GM11168 (cell line): ENCODE results near the gene NOVA2.

Experiments
- in situ Hi-C: fragments of 300-500 bp; cut with MboI; formaldehyde crosslinking; loops from one replicate; pipeline ENCODE4 v1.12.0; 2022; ENCODE audit warnings: low sequenced_read_pairs; ENCODE audit not compliant: unreplicated experiment

NOVA2 gene, protein sequence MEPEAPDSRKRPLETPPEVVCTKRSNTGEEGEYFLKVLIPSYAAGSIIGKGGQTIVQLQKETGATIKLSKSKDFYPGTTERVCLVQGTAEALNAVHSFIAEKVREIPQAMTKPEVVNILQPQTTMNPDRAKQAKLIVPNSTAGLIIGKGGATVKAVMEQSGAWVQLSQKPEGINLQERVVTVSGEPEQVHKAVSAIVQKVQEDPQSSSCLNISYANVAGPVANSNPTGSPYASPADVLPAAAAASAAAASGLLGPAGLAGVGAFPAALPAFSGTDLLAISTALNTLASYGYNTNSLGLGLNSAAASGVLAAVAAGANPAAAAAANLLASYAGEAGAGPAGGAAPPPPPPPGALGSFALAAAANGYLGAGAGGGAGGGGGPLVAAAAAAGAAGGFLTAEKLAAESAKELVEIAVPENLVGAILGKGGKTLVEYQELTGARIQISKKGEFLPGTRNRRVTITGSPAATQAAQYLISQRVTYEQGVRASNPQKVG

DNA sequence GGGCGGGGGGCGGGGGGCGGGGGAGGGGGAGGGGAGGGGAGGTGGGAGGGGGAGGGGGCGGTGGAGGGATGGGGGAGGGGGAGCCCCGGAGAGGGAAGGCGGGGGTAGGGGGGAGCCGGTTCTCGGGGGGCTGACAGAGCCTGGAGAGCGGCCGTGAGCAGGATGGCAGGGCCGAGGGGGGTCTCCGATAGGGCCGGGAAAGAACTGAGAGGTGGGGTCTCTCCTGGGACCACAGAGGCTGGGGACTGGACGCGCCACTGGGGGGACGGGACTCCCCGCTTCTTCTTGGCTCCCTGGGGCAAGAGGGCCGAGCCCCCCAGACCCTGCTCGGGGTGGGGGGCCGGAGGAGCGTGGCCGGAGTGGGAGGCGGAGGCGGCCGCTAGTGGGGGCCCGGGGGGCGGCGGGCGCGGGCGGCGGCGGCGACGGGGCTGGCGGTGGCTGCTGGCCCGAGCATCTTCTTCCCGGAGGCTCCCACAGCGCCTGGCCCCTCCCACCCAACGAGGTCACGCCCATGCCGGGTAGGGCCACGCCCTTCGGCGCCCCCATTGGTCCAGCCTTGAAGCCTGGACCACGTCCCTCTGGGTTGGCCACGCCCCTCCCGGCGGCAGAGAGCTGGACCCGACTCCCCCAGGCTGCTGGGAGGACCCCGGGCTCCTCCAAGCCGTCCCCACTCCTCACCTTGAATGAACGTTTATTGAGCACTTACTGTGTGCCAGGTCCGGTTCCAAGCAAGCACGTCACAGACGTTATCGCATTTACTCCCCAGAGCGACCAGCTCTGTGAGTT is at the start of gene NOVA2:
NOVA2 (minus strand) TSS at position 313 of the 786 bp plus-strand sequence. CDS start 514 bp downstream, outside the sequence.
- in situ Hi-C loops, result no loop called here

DNA sequence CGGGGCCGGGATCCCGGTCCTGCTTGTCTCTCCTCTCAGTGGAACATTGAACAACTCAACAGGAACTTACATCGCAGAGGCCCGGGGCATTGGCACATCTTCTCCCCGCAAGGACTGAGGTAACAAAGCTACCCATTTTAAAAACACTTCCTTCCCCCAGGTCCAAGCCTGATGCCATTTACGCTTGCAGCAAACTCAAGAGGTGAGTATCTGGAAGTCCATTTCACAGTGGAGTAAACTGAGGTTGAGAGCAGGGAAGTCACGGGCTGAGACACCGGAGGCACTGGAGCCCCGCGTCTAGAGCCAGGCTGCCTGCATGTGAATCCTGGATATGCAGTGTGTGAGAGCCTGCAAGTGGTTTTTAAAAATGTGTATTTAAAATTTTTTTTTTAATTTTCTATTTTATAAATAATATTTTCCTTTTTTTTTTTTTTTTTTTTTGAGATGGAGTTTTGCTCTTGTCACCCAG is 49.7 kb upstream of the NOVA2 start:
- in situ Hi-C loops, result no loop called here

DNA sequence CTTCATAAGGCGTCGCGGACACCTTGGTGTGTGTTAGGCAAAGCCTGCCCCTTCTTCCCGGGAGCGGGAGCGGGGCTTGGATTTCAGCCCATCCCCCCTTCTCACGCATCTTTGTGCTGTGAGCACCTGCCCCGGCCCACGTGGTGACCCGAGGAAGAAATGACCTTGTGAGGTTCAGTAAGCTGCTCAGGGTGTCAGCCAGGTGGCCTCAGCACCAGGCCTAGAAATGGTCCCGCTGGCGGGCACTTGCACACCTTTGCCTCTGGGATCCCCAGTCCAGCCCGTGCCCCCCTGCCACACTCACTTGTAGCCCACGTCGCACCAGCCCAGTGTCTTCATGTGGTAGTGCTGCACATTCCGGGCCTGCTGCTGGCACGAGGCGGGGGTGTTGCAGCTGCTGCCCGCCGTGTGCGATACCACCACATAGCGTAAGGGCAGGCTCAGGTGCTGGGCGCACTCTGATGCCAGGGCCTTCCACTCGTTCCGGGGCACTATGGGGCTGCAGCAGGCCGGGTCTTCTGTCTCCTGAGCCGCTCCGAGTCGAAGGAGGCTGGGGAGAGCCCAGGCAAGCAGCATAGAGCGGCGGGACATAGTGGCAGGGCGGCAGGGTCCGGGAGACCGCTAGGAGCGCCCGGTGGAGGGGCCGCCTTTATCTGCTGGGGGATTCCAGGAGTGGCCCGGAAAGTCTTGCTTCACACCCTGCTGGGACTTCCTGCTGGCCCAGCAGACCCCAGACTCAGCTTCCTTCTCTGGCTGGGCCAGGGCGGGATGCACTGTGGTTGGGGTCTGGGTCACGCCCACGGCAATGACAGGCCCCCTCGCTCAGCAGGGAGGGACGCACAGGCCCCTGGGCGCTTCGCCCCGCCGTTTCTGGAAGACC is 49.0 kb upstream of the NOVA2 start, which contains the start of gene PGLYRP1:
PGLYRP1 (minus strand) TSS at position 623 of the 880 bp plus-strand sequence; CDS start at position 591, 32 bp downstream.
- in situ Hi-C loops, result no loop called here

DNA sequence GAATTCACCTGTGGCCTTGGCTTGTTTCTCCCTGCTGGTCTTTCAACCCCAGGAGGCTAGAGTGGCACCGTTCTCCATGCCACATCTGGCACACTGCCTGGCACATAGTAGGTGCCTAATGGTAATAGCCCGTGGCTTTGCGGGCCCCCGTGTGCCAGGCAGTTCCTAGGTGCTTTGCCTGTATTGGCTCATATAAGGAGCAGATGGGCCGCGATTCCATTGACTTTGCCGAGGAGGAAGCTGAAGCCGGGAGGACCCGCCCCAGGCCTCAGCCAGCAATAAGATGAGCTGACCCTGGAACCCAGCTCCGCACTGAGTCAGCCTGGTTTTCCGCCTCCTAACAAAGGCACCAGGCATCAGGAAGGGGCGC is 48.4 kb upstream of the NOVA2 start:
- in situ Hi-C loops, result no loop called here

DNA sequence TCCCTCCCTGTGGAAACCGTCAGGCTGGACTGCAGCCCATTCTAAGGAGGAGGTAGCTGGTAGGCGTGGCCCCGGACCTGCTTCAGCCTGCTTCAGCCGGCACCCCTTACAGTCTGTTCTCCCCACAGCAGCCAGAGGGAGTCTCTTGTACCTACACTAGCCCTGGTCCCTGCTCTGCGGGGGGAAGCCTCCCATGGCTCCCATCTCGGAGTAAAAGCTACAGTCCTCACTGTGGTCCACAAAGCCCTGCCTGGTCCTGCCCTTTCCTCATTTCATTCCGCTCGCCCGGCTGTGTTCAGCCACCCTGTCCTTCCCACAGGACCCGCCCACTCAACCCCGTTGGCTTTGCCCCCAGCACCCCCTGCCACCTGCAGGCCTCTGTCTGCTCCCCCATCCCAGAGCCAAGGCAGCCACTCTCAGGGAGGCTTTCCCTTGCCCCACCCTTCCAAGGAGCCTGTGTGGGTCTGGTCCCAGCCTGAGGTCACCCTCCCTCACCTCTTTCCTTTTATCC is 47.9 kb upstream of the NOVA2 start:
- in situ Hi-C loops, result no loop called here

DNA sequence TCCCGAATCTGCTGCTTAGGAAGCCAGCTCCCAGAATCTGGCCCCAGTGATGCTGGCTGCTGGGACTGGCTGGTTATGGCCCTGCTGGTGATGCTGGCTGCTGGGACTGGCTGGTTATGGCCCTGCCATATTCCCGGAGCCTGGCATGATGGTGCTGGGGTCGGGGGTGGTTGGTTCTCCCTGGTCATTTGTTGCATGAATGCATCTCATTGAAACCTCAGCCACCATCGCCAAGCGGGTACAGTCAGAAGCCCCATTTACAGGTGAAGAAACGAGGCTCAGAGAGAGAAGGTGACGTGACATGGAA is 47.1 kb upstream of the NOVA2 start:
- in situ Hi-C loops, result no loop called here

DNA sequence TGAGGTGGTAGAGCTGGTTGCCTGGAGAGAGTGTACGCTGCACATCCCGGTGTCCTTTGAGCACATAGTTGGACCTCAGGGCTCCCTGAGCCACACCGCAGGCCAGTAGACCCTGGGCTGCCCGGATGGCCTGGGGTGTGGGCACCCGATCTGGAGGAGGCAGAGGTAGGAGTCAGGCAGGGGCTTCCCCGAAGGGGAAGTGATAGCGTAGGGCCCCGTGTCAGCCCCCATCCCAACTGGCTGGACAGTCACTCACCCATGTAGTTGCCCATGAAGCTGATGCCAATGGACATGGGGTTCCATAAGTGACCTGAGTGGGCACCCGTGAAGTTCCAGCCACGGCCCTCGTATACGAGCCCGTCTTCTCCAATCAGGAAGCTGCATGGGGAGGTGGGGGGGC is 45.6 kb upstream of the NOVA2 start:
- in situ Hi-C loops, result no loop called here

DNA sequence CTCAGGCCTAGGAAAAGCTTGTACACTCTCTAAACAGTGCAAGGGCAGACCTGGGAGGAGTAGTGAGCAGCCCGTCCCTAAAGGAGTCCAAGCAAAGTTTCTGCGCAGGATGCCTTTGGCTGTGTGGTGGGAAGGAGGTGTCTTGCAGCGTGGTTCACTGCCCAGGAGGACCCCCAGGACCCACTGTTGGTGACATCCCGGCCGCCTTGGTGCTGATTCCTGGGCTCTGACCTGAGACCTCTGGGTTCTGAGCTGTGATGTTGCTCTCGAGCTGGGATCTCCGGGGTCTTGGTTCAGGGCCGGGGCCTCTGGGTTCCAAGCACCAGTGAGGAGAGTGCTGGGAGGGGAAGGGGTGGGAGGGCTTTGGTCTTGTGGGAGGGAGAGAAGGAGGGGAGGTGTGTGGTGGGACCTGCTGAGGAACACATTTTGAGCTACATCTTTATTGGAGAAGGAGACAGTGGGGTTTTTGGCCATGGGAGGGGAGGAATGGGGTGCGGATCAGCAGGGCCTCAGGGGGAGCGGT is 45.1 kb upstream of the NOVA2 start:
- in situ Hi-C loops, result no loop called here

DNA sequence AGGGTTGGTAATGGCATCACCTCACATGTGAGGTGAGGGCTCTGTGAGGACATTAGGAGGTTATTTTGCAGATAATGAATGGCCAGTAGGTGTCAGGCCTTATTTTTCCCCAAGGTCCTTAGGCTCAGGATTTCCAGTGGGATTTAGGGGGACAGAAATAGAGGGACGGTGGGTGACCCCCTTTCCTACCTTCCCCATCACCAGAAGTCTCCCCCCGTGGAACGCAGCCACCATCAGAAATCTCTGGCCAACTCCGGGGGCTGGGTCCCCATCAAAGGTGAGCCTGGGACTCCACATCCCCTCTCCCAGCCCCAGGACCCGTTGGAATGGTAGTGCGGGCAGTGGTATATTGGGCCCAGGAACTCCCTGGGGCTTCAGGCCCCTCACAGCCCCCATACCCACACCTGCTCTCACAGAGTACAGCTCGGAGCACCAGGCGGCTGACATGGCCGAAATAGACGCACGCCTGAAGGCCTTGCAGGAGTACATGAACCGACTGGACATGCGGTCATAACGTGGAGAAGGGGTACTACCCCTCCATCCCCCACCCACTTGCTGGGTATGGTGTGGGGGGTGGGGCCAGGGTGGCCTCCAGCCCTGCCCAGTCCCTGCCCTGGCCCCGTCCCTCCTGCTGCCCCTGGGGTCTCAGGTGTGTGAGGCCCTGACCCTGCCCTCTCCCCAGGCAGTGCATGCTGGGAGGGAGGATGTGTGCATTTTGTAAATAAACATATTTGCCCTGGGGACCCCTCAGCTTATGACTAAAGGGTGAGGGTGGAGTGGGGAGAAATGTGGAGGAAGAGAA is 44.4 kb upstream of the NOVA2 start:
- in situ Hi-C loops, result no loop called here

DNA sequence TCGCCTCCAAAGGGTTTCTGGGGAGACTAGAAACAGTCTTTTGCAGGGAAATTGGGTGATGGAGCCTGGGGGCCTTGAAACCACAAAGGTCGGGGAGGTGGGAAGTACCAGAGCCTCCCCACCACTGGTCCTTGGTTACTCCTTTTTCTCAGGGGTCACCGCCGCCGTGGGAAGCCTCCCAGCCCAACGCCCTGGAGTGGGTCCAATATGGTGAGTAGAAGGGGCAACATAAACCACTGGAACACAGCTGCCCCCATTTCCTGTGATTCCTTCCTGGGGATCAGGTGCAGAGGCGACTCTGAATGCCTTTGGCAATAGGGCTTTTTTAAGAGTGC is 43.4 kb upstream of the NOVA2 start:
- in situ Hi-C loops, result no loop called here

DNA sequence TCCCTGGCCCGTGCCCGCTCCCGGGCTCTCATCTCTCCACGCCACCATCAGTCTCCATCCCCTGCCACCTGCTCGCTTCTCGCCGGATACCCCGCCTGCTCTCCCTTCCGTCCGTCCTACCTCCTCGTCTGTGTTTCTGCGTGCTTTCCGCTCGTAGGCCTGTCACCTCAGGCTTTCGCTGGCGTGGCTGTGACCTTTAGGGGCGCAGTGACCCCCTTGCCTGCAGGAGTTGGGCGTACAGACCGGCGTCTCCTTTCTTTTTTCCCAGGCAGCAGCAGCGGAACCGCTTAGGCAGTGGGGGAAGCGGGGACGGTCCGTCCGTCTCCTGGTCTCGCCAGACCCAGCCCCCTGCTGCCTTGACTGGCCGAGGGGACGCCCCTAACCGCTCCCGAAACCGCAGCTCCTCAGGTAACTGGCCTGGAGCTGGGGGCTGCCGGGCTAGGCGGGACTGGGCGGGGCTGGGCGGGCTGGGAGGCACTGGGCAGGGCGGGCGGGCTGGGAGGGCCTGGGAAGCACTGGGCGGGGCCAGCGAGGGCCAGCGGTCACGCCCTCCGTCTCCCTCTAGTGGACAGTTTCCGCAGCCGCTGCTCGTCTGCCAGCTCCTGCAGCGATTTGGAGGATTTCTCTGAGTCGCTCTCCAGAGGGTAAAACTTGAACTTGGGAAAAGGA is 42.9 kb upstream of the NOVA2 start:
- in situ Hi-C loops, result no loop called here

DNA sequence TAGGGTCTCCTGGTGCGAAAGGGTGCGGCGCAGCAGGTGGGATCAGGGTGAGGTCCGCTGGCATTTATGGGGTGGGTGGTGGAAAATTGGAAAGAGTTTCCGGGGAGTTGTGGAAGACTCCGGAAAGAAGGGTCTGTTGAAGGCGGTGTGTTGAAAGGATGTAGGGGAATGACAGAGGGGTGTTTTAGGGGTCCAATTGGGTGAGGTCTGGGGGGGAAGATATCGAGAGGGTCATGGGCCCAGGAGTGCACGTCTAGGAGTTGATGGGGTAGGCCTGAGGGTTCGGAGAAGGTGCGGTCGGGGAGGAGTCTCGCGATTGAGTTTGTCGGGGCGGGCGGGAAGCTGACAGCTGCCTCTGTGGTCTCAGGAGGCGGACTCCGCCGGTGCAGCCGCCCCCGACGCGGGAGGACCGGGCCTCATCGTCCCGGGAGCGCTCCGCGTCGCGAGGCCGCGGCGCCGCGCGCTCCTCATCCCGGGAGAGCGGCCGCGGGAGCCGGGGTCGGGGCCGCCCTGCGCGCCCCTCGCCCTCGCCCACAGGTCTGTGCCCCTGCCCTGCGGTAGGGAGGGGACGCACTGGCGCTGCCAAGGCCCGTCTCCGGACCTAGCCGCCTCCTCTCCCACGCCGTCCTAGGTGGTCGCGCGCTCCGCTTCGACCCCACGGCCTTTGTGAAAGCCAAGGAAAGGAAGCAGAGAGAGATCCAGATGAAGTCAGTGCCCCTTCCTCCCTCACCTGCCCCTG is 42.2 kb upstream of the NOVA2 start:
- in situ Hi-C loops, result no loop called here

DNA sequence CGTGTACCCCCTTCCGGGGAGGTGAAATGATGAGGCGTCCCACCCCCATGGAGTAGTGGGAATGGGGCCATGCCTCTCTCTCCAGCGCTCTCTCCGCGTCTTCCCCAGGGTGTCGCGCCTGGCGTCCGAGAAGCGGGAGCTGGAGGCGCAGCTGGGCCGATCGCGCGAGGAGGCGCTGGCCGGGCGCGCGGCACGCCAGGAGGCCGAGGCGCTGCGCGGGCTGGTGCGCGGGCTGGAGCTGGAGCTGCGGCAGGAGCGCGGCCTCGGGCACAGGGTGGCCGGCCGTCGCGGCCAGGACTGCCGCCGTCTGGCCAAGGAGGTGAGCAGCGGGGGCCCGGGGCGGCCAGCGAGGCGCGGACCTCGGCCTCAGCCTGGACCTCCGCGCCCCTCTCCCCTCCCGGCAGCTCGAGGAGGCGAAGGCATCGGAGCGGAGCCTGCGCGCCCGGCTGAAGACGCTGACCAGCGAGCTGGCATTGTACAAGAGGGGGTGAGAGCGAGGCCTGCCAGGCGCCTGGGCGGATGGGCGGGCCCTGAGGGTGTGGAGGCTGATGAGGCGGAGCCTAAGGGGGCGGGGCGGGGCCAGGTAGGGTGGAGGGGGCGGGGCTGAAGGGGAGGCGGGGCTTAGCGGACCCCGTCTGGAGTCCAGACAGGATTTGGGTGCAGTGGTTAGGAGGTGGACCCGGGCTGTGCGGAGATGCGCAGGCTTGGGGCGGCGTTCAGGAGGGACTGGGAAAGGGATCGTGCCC is 41.4 kb upstream of the NOVA2 start:
- in situ Hi-C loops, result no loop called here

DNA sequence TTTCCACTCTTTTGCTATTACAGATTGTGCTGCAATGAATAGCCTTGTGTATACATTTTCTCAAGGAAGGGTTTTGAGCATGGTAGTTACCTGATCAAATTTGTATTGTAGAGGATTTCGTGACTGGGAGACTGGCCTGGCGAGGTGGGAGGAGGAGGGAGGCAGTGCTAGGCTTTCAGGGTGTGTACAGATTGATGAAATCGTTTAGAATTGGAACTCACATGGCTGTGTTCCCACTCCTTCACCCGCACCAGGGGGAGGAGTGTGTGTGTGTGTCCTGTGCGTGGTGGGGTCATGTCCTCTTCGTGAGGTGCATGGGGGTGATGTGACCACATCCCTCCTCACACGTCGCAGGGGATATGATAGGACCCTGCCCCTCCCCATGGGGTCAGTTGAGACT is 40.9 kb upstream of the NOVA2 start:
- in situ Hi-C loops, result no loop called here

DNA sequence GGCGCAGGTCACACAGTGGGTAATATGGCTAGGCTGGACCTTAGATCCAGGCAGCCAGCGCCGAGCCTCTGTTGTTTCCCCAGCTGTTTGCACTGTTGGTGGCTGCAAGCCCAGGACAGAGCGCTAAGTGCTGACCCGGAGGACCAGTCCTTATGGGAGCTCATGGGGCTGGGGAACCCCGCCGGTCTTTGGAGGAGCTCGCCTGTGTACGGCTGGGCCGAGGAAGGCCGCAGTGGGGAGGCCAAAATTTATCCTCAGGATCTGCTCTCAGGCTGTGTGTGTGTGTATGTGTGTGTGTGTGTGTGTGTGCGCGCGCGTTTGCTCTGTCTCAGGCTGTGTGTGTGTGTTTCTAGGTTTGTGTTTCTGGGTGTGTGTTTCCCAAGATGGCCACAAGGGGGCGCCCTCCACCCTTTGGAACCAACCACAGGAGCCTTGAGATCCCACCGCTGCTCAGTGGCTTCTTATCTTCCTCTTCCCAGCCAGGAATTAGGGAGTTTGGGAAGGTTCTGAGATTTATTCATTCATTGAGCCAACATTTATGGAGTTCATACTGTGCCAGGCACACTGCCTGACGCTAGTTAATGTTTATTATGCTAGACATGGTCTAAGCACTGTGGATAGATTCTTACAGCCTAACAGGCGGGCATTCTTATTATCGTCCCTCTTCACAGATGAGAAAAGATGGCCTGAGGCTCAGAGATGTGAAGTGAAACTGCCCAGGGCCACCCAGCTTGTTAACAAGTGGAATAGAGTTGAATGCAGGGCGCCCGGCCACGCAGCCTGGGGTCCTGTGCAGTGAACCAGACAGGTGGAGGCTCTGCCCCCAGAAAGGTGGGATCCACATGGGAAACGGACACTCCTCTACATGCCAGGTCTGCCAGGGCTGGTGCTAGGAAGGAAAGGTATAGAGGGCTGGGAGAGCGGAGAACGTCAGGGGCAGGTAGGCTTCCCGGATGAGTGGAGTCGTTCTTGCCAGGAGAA is 36.2 kb upstream of the NOVA2 start:
- in situ Hi-C loops, result no loop called here

DNA sequence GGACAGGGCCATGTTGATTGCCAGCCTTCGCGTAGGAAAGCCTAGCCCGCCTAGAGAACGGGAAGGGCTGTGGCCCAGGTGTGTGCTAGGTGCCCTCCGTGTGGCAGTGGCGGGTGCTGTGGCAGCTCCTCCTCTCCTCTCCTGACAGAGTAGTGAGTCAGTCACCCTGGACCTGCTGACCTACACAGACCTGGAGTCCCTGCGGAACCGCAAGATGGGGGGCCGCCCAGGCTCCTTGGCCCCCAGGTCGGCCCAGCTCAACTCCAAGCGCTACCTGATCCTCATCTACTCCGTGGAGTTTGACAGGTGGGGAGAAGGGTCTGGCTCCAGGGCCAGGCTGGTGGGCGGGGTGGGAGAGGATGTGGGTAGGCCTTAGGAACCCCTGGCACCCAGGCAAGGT is 32.7 kb upstream of the NOVA2 start:
- in situ Hi-C loops, result no loop called here
